OCI-M2 (cell line): ENCODE measurements around the gene APLNR.
"Not testable (repeated sequence)": the region's sequence is repeated elsewhere in the genome, so short reads cannot be mapped to it uniquely, and the experiment has no call there.

Source experiments
- DNase-seq: peaks from one replicate; lab custom pipeline; 2025; ENCODE audit not compliant: unreplicated experiment; lab: John Stamatoyannopoulos, UW

Gene APLNR

GRCh38 chr11:57237204-57237681 lies at the start of gene APLNR:
Gene APLNR (minus strand): TSS chr11:57237250. CDS start chr11:57237004, 246 bp downstream.
- no peak for DNase-seq

GRCh38 chr11:57283231-57283990 lies 46.4 kb upstream of the APLNR start:
- no peak for DNase-seq

GRCh38 chr11:57281546-57281945 lies 44.5 kb upstream of the APLNR start:
- not testable (repeated sequence) for DNase-seq

- no peak for DNase-seq
These were observed 42.1 kb upstream of the APLNR start for GRCh38 chr11:57279116-57279515.

GRCh38 chr11:57278721-57279095 lies 41.7 kb upstream of the APLNR start:
- DNase-seq: no peak

GRCh38 chr11:57277845-57278720 lies 41.0 kb upstream of the APLNR start:
- DNase-seq: no peak

GRCh38 chr11:57276971-57277675 lies 40.1 kb upstream of the APLNR start:
- DNase-seq: no peak

GRCh38 chr11:57276169-57276970 lies 39.3 kb upstream of the APLNR start:
- DNase-seq: no peak

GRCh38 chr11:57275582-57275981 lies 38.5 kb upstream of the APLNR start:
- DNase-seq: no peak

GRCh38 chr11:57274904-57275498 lies 38.0 kb upstream of the APLNR start:
- DNase-seq: no peak

- DNase-seq: no peak
These were observed 36.5 kb upstream of the APLNR start for GRCh38 chr11:57273448-57274058.

GRCh38 chr11:57269571-57270021 lies 32.5 kb upstream of the APLNR start:
- DNase-seq: no peak

GRCh38 chr11:57266157-57266556 lies 29.1 kb upstream of the APLNR start:
- DNase-seq: no peak

GRCh38 chr11:57263351-57263750 lies 26.3 kb upstream of the APLNR start:
- DNase-seq: no peak

- DNase-seq: no peak
These were observed 25.1 kb upstream of the APLNR start for GRCh38 chr11:57262157-57262556.

- no peak for DNase-seq
These were observed 24.1 kb upstream of the APLNR start for GRCh38 chr11:57260937-57261783.

GRCh38 chr11:57256119-57256518 lies 19.1 kb upstream of the APLNR start:
- no peak for DNase-seq

GRCh38 chr11:57255618-57256017 lies 18.6 kb upstream of the APLNR start:
- DNase-seq: no peak

- no peak for DNase-seq
These were observed 17.6 kb upstream of the APLNR start for GRCh38 chr11:57254631-57255030.
